Measurements from ENCODE around the gene LRCOL1. TPM values are rescaled to one million over a fixed set of nuclear protein-coding genes. Genes with fewer than 3 reads are reported as not detected.
A peak's percentile ranks its signal among the peaks of the same experiment; 100 is the strongest.

Gene LRCOL1
- total and polyA plus RNA-seq, 3 experiments from 2014 or later, result not detected

GRCh38 chr12:132591107-132591935 is 19.1 kb downstream of the LRCOL1 start:
- H3K9me3 ChIP-seq (ENCODE audit: low read length), result no peaks in the 10 kb centered on the region
- no peak overlapping the region for H3K4me3 ChIP-seq (ENCODE audit: low read length)
- ChIA-PET CTCF (no interaction called here), POLR2A (no interaction called here)
- Mint-ChIP-seq H3K4me3 (no peak overlapping the region), H3K4me1 (peaks cover 0 to 6% (median 2%) of the 10 kb centered on the region in 3 donors), H3K9me3 (no peaks in the 10 kb centered on the region), H3K27me3 (peaks cover 3 to 23% of the 10 kb centered on the region in 2 donors), H3K36me3 (no peaks in the 10 kb centered on the region), H3K27ac (no peak overlapping the region)
- DNase-seq, result peak in 1 of 5 donors; percentile 43
- no peaks in the 10 kb centered on the region for H3K27me3 ChIP-seq (ENCODE audit: insufficient read depth, low read length, poor library complexity, severe bottlenecking)
- H3K36me3 ChIP-seq (ENCODE audit: insufficient read depth, low read length), result no peaks in the 10 kb centered on the region
- no peak overlapping the region for H3K27ac ChIP-seq (ENCODE audit: low read depth, low read length)
- H3K4me1 ChIP-seq (ENCODE audit: insufficient read depth, low read length), result no peaks in the 10 kb centered on the region

- Mint-ChIP-seq H3K27me3 (peaks cover 3 to 11% of the 10 kb centered on the region in 2 donors), H3K4me1 (peaks cover 0 to 5% (median 2%) of the 10 kb centered on the region in 3 donors), H3K36me3 (peaks cover 0 to 4% (median under 1%) of the 10 kb centered on the region in 3 donors), H3K27ac (no peak overlapping the region), H3K9me3 (no peaks in the 10 kb centered on the region), H3K4me3 (no peak overlapping the region)
- ChIA-PET CTCF (no interaction called here), POLR2A (no interaction called here)
- no peaks in the 10 kb centered on the region for H3K27me3 ChIP-seq (ENCODE audit: insufficient read depth, low read length, poor library complexity, severe bottlenecking)
- H3K4me1 ChIP-seq (ENCODE audit: insufficient read depth, low read length), result no peaks in the 10 kb centered on the region
- DNase-seq, result peak in 1 of 5 donors; percentile 31
- H3K27ac ChIP-seq (ENCODE audit: low read depth, low read length), result no peak overlapping the region
- no peak overlapping the region for H3K4me3 ChIP-seq (ENCODE audit: low read length)
- no peaks in the 10 kb centered on the region for H3K36me3 ChIP-seq (ENCODE audit: insufficient read depth, low read length)
- H3K9me3 ChIP-seq (ENCODE audit: low read length), result no peaks in the 10 kb centered on the region
Measured at GRCh38 chr12:132588821-132589669, 21.3 kb downstream of the LRCOL1 start.

GRCh38 chr12:132588319-132588718 is 22.1 kb downstream of the LRCOL1 start:
- Mint-ChIP-seq H3K9me3 (no peaks in the 10 kb centered on the region), H3K4me1 (no peaks in the 10 kb centered on the region)
- no peak for DNase-seq

GRCh38 chr12:132587781-132588180 is 22.6 kb downstream of the LRCOL1 start:
- no peak for DNase-seq
- Mint-ChIP-seq H3K9me3 (no peaks in the 10 kb centered on the region), H3K27ac (no peak overlapping the region), H3K36me3 (peaks cover 0 to 8% (median 3%) of the 10 kb centered on the region in 3 donors), H3K27me3 (peaks cover 3 to 4% of the 10 kb centered on the region in 2 donors), H3K4me1 (no peaks in the 10 kb centered on the region), H3K4me3 (no peak overlapping the region)
- no peaks in the 10 kb centered on the region for H3K36me3 ChIP-seq (ENCODE audit: insufficient read depth, low read length)
- H3K9me3 ChIP-seq (ENCODE audit: low read length), result no peaks in the 10 kb centered on the region
- H3K27me3 ChIP-seq (ENCODE audit: insufficient read depth, low read length, poor library complexity, severe bottlenecking), result no peaks in the 10 kb centered on the region
- H3K27ac ChIP-seq (ENCODE audit: low read depth, low read length), result no peak overlapping the region
- POLR2A ChIA-PET, result no interaction called here
- H3K4me3 ChIP-seq (ENCODE audit: low read length), result no peak overlapping the region
- H3K4me1 ChIP-seq (ENCODE audit: insufficient read depth, low read length), result no peaks in the 10 kb centered on the region
- CTCF ChIA-PET, result no interaction called here

More at GRCh38 chr12:132588319-132588718, 22.1 kb downstream of the LRCOL1 start:
- ChIA-PET POLR2A (no interaction called here), CTCF (no interaction called here)
- no peaks in the 10 kb centered on the region for H3K27me3 ChIP-seq (ENCODE audit: insufficient read depth, low read length, poor library complexity, severe bottlenecking)
- no peaks in the 10 kb centered on the region for H3K4me1 ChIP-seq (ENCODE audit: insufficient read depth, low read length)
- no peaks in the 10 kb centered on the region for H3K9me3 ChIP-seq (ENCODE audit: low read length)
- H3K27ac ChIP-seq (ENCODE audit: low read depth, low read length), result no peak overlapping the region
- no peak overlapping the region for H3K4me3 ChIP-seq (ENCODE audit: low read length)
- H3K36me3 Mint-ChIP-seq, result peaks cover 0 to 8% (median 3%) of the 10 kb centered on the region in 3 donors
- no peak overlapping the region for H3K4me3 Mint-ChIP-seq
- H3K27me3 Mint-ChIP-seq, result peaks cover 3 to 6% of the 10 kb centered on the region in 2 donors
- no peak overlapping the region for H3K27ac Mint-ChIP-seq
- no peaks in the 10 kb centered on the region for H3K36me3 ChIP-seq (ENCODE audit: insufficient read depth, low read length)

GRCh38 chr12:132586929-132587328 is 23.5 kb downstream of the LRCOL1 start:
- Histone ChIP-seq H3K27me3 (ENCODE audit: insufficient read depth, low read length, poor library complexity, severe bottlenecking) (no peaks in the 10 kb centered on the region), H3K36me3 (ENCODE audit: insufficient read depth, low read length) (no peaks in the 10 kb centered on the region), H3K4me1 (ENCODE audit: insufficient read depth, low read length) (no peaks in the 10 kb centered on the region), H3K4me3 (ENCODE audit: low read length) (no peak overlapping the region), H3K9me3 (ENCODE audit: low read length) (no peaks in the 10 kb centered on the region), H3K27ac (ENCODE audit: low read depth, low read length) (no peak overlapping the region)
- H3K27me3 Mint-ChIP-seq, result no peaks in the 10 kb centered on the region
- no peak for DNase-seq
- ChIA-PET POLR2A (no interaction called here), CTCF (no interaction called here)
- H3K36me3 Mint-ChIP-seq, result peaks cover 0 to 8% (median 3%) of the 10 kb centered on the region in 3 donors
- H3K4me1 Mint-ChIP-seq, result no peaks in the 10 kb centered on the region
- H3K4me3 Mint-ChIP-seq, result no peak overlapping the region
- H3K27ac Mint-ChIP-seq, result no peak overlapping the region
- H3K9me3 Mint-ChIP-seq, result no peaks in the 10 kb centered on the region

- H3K36me3 Mint-ChIP-seq, result peaks cover 0 to 20% (median 6%) of the 10 kb centered on the region in 3 donors
- no peak overlapping the region for H3K27ac Mint-ChIP-seq
- no peak for DNase-seq
- H3K4me3 ChIP-seq (ENCODE audit: low read length), result no peak overlapping the region
- POLR2A ChIA-PET, result no interaction called here
- no peaks in the 10 kb centered on the region for H3K9me3 ChIP-seq (ENCODE audit: low read length)
- H3K4me1 ChIP-seq (ENCODE audit: insufficient read depth, low read length), result no peaks in the 10 kb centered on the region
- H3K27me3 ChIP-seq (ENCODE audit: insufficient read depth, low read length, poor library complexity, severe bottlenecking), result no peaks in the 10 kb centered on the region
- H3K36me3 ChIP-seq (ENCODE audit: insufficient read depth, low read length), result peaks cover 4% of the 10 kb centered on the region
- no peak overlapping the region for H3K4me3 Mint-ChIP-seq
- no peaks in the 10 kb centered on the region for H3K27me3 Mint-ChIP-seq
- no peaks in the 10 kb centered on the region for H3K4me1 Mint-ChIP-seq
- CTCF ChIA-PET, result no interaction called here
- no peak overlapping the region for H3K27ac ChIP-seq (ENCODE audit: low read depth, low read length)
- no peaks in the 10 kb centered on the region for H3K9me3 Mint-ChIP-seq
Measured at GRCh38 chr12:132585177-132585576, 25.2 kb downstream of the LRCOL1 start.

- H3K27ac Mint-ChIP-seq, result no peak overlapping the region
- Histone ChIP-seq H3K27me3 (ENCODE audit: insufficient read depth, low read length, poor library complexity, severe bottlenecking) (no peaks in the 10 kb centered on the region), H3K4me1 (ENCODE audit: insufficient read depth, low read length) (no peaks in the 10 kb centered on the region), H3K9me3 (ENCODE audit: low read length) (no peaks in the 10 kb centered on the region), H3K36me3 (ENCODE audit: insufficient read depth, low read length) (peaks cover 4% of the 10 kb centered on the region), H3K27ac (ENCODE audit: low read depth, low read length) (no peak overlapping the region), H3K4me3 (ENCODE audit: low read length) (no peak overlapping the region)
- no peaks in the 10 kb centered on the region for H3K27me3 Mint-ChIP-seq
- peaks cover 0 to 24% (median 6%) of the 10 kb centered on the region in 3 donors for H3K36me3 Mint-ChIP-seq
- H3K4me3 Mint-ChIP-seq, result no peak overlapping the region
- ChIA-PET CTCF (no interaction called here), POLR2A (no interaction called here)
- H3K4me1 Mint-ChIP-seq, result no peaks in the 10 kb centered on the region
- DNase-seq, result no peak
- no peaks in the 10 kb centered on the region for H3K9me3 Mint-ChIP-seq
Measured at GRCh38 chr12:132584429-132584828, 26.0 kb downstream of the LRCOL1 start.

- Histone ChIP-seq H3K4me3 (ENCODE audit: low read length) (no peak overlapping the region), H3K9me3 (ENCODE audit: low read length) (no peaks in the 10 kb centered on the region), H3K27ac (ENCODE audit: low read depth, low read length) (no peak overlapping the region), H3K36me3 (ENCODE audit: insufficient read depth, low read length) (peaks cover 4% of the 10 kb centered on the region), H3K4me1 (ENCODE audit: insufficient read depth, low read length) (no peaks in the 10 kb centered on the region), H3K27me3 (ENCODE audit: insufficient read depth, low read length, poor library complexity, severe bottlenecking) (no peaks in the 10 kb centered on the region)
- ChIA-PET POLR2A (no interaction called here), CTCF (no interaction called here)
- Mint-ChIP-seq H3K36me3 (peaks cover 0 to 29% (median 8%) of the 10 kb centered on the region in 3 donors), H3K9me3 (no peaks in the 10 kb centered on the region), H3K4me1 (no peaks in the 10 kb centered on the region), H3K27me3 (no peaks in the 10 kb centered on the region), H3K4me3 (no peak overlapping the region), H3K27ac (no peak overlapping the region)
- DNase-seq, result no peak
Measured at GRCh38 chr12:132583736-132584135, 26.6 kb downstream of the LRCOL1 start.
